ENCODE results near the gene MYT1.
"Not testable (repeated sequence)": the region's sequence is repeated elsewhere in the genome, so short reads cannot be mapped to it uniquely, and the experiment has no call there.

MYT1 gene

DNA sequence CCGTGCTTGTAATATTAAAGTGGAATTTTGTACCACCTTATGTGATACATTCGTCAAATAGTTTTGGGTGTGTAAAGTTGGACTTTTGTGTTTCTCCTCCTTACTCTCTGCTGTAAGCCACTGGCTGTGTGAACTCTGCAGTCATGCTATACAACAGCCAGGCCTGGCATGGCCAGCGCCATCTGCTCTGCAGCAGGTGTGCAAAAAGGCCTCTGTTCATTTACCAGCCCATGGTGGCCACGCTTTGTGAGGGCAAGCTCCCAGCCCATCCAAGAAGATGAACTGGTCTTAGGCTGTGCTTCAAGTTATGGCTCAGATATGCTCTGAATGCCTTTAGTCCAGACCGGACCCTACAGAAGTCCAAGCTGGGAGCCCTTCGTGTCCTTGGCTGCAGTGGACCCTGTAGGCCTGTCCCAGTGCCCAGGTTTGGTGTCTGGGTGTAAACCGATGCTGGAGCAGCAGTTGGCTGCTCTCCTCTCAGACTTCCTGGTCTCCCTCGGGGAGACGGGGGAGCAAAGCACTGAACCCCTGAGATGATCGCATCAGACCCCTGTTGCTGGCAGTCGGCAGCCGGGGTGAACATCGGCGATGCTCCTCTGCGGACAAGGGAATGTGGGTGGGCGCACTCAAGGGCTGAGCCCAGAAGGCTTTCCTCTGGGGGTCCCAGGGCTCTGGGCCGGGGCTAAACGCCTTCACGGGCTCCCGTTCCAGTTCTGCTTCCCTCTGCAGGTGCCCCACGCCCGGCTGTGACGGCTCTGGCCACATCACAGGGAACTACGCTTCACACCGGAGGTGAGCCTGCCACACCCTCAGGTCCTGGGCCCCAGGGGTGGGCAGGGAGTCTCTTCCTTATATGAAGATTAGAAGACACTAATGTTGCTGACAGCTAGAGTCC, 62.7 kb downstream of the MYT1 start:
- Histone ChIP-seq H3K27me3 (ENCODE audit: control insufficient read depth, insufficient read depth, low read length) (no peaks in the 10 kb centered on the region), H3K4me3 (ENCODE audit: low read depth, low read length) (no peak overlapping the region), H3K9me3 (ENCODE audit: control insufficient read depth, insufficient read depth, low read length) (no peaks in the 10 kb centered on the region), H3K9ac (ENCODE audit: low read depth, low read length) (no peak overlapping the region), H3K36me3 (ENCODE audit: control insufficient read depth, insufficient read depth, low read length) (no peaks in the 10 kb centered on the region), H3K4me1 (ENCODE audit: control insufficient read depth, insufficient read depth, low read length) (peaks cover 6% of the 10 kb centered on the region)

DNA sequence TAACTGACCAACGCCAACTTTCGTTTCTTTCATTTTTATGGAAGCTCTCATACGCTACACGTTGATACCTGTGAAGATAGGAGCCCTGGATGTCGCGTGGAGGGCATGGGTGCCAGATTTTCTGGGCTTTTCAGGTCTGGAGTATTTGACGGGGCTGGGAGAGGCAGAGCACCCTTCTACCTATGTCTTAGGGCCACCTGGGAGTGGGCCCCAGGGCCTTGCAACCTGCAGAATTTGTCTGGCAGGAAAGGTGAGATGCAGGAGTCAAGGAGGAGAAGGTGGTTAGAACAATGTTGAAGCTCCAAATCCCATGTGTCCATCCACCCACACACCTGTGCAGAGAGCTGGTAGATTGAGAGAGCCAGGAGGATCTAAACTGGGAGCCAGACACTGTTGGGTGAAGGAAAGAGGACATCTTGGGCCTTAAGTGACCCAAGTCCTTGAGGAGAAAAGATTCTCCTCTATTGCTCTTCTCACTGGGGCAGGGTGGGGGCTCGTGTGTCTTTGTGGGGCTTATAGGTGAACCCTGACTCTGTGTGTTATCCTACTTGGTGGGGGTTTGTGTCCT, 63.9 kb downstream of the MYT1 start:
- Histone ChIP-seq H3K4me1 (ENCODE audit: control insufficient read depth, insufficient read depth, low read length) (peaks cover 6% of the 10 kb centered on the region), H3K9ac (ENCODE audit: low read depth, low read length) (no peak overlapping the region), H3K9me3 (ENCODE audit: control insufficient read depth, insufficient read depth, low read length) (no peaks in the 10 kb centered on the region), H3K36me3 (ENCODE audit: control insufficient read depth, insufficient read depth, low read length) (peaks cover 3% of the 10 kb centered on the region), H3K27me3 (ENCODE audit: control insufficient read depth, insufficient read depth, low read length) (no peaks in the 10 kb centered on the region), H3K4me3 (ENCODE audit: low read depth, low read length) (no peak overlapping the region)

DNA sequence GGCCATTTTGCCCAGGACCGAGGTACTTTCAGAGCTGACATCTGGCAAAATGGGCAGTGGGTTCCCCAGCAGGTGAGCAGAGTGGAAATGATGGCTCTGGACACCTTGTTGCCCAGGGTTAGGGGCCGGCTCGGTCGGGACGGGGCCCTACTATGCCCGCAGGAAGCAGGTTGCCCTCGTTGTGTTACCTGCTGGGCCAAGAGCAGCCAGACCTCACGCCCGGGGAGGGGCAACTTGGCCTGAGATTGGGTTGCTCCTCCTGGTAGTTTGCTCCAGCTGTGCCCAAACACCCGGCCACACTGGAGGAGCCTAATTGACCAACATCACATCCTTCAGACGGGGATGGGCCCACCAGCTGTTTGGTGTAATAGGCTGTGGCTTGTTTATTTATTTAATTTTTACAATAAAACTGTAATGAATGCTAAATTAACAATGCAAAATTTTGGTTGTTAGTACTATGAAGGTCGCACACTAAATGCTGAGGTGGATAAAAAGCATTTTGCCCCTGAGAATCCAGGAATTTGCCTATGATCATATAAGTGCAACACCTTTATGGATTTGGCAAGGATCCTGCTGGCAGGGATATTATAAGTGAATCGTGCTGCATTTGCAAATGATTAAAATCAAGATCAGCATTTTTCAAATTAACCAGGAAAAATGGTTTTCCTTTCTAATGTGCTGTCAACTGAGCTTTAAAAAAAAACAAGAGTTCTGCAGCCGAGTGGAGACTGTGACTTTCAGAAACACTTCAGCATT, 64.7 kb downstream of the MYT1 start:
- Histone ChIP-seq H3K27me3 (ENCODE audit: control insufficient read depth, insufficient read depth, low read length) (no peaks in the 10 kb centered on the region), H3K4me1 (ENCODE audit: control insufficient read depth, insufficient read depth, low read length) (peaks cover 1% of the 10 kb centered on the region), H3K36me3 (ENCODE audit: control insufficient read depth, insufficient read depth, low read length) (peaks cover 3% of the 10 kb centered on the region), H3K4me3 (ENCODE audit: low read depth, low read length) (no peak overlapping the region), H3K9ac (ENCODE audit: low read depth, low read length) (no peak overlapping the region), H3K9me3 (ENCODE audit: control insufficient read depth, insufficient read depth, low read length) (no peaks in the 10 kb centered on the region)

DNA sequence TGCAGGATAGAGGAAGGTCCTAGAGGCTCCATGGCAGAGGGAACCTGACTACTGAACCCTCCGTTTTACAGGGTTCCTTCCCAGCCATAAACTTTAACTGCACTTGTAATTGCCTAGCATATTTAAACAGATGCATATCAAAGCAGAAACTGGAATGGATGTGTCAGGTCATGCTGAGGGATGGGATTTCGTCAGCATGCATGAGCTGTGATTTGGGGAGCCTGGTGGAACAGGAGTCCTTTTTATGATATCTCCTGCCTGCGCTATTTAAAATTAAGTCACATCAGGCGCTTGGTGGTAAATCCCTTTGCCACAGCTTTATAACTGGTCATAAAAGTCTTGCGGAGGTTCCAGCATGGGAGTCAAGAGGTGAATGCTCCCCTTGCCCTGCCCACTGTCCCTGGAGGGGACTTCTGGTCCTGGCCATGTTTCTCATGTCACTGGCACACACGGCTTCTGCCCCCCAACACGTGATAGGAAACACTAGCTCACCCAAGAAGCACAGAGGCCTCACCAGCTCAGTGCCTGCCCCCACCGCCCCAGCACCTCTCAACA, 65.3 kb downstream of the MYT1 start:
- Histone ChIP-seq H3K9ac (ENCODE audit: low read depth, low read length) (no peak overlapping the region), H3K4me1 (ENCODE audit: control insufficient read depth, insufficient read depth, low read length) (no peaks in the 10 kb centered on the region), H3K27me3 (ENCODE audit: control insufficient read depth, insufficient read depth, low read length) (no peaks in the 10 kb centered on the region), H3K9me3 (ENCODE audit: control insufficient read depth, insufficient read depth, low read length) (no peaks in the 10 kb centered on the region), H3K4me3 (ENCODE audit: low read depth, low read length) (no peak overlapping the region), H3K36me3 (ENCODE audit: control insufficient read depth, insufficient read depth, low read length) (peaks cover 3% of the 10 kb centered on the region)

DNA sequence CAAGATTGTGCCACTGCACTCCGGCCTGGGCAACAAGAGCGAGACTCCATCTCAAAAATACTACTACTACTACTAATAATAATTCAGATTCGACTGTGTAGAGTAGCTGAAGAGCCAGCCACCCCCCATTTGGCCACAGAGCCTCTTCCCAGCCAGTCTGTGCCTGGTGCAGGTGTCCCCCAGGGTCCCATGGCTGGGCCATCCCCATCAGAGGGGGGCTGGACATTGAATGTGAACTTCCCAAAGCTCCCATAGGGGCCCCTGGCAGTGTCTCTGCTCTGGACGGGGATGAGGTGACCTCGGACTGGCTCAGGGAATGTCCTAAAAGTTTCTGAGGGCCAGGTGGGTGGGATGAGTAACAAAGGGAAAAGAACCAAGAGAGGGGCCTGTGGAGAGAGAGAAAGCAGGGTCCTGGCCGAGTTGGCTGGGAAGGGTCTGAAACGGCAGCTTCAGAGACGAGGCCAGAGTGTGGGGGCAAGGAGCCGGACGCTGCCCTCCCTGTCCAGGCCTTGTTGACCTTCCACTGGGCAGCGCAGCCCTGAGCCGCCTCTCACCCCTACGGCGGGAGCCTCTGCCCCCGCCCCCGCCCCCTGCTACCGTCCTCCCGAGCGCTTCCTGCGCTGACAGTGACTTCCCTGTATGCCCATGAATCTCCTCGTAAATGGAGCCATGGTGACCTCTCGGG, 66.4 kb downstream of the MYT1 start:
- H3K4me1 ChIP-seq (ENCODE audit: control insufficient read depth, insufficient read depth, low read length) = no peaks in the 10 kb centered on the region
- H3K9ac ChIP-seq (ENCODE audit: low read depth, low read length) = no peak overlapping the region
- H3K27me3 ChIP-seq (ENCODE audit: control insufficient read depth, insufficient read depth, low read length) = no peaks in the 10 kb centered on the region
- H3K4me3 ChIP-seq (ENCODE audit: low read depth, low read length) = no peak overlapping the region
- peaks cover 3% of the 10 kb centered on the region for H3K36me3 ChIP-seq (ENCODE audit: control insufficient read depth, insufficient read depth, low read length)
- no peaks in the 10 kb centered on the region for H3K9me3 ChIP-seq (ENCODE audit: control insufficient read depth, insufficient read depth, low read length)

DNA sequence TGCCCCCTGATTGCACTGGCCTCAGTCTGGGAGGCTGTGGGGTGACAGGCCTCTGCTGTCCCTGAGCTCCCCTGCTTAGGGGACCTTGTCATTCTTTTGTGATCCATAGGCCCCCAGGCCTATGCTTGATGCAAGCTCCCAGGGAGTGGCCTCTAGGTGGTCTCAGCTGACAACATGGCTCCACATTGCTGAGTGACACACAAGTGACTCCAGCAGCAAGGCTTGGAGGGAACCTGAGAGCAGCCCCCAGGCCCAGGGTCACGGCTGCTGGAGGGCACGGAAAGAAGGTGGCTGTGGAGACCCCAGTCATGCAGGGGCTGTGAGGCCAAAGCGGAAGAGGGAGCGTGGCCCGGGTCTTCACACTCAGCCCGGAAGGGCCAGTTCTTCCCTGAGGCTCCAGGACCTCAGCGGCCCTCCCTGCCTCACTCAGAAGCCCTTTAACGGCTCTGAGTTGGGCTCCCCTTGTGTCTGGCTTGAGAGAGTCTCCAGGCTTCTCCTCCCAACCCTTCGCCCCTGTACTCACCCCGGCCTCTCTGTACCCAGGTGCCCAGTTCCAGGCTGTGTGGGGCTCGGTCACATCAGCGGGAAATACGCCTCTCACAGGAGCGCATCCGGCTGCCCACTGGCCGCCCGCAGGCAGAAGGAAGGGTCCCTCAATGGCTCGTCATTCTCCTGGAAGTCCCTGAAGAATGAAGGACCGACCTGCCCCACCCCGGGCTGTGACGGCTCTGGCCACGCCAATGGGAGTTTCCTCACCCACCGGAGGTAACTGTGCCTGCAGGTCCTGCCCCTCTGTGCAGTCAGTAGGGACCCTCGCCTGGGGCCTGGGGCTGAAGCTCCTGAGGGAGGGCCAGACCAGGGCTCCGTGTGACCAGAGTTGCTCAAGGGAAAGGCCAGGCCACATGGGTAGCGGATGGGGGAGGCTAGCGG, 67.6 kb downstream of the MYT1 start:
- Histone ChIP-seq H3K36me3 (ENCODE audit: control insufficient read depth, insufficient read depth, low read length) (peaks cover 3% of the 10 kb centered on the region), H3K4me1 (ENCODE audit: control insufficient read depth, insufficient read depth, low read length) (no peaks in the 10 kb centered on the region), H3K4me3 (ENCODE audit: low read depth, low read length) (no peak overlapping the region), H3K9ac (ENCODE audit: low read depth, low read length) (no peak overlapping the region), H3K9me3 (ENCODE audit: control insufficient read depth, insufficient read depth, low read length) (no peaks in the 10 kb centered on the region), H3K27me3 (ENCODE audit: control insufficient read depth, insufficient read depth, low read length) (no peaks in the 10 kb centered on the region)

DNA sequence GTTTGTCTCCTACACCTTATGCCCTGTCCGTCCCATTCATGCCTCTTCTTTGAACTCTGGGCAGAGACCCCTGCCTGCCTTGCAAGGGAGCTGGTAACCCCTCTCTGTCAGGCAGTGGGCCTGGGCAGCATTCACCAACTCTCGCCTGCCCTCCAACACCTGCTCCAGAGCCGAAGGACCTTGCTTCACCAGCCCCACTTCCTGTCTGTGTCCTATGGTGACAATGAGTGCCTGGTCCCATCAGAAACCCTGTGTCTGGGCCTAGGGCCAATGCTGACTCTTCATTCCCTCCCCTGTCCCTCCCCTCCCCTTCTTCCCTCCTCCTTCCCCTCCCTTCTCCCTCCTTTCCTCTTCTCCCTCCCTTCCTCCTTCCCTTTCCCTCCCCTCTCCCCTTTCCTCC, 68.5 kb downstream of the MYT1 start:
- Histone ChIP-seq H3K36me3 (ENCODE audit: control insufficient read depth, insufficient read depth, low read length) (peaks cover 3% of the 10 kb centered on the region), H3K9ac (ENCODE audit: low read depth, low read length) (no peak overlapping the region), H3K9me3 (ENCODE audit: control insufficient read depth, insufficient read depth, low read length) (no peaks in the 10 kb centered on the region), H3K4me3 (ENCODE audit: low read depth, low read length) (no peak overlapping the region), H3K27me3 (ENCODE audit: control insufficient read depth, insufficient read depth, low read length) (no peaks in the 10 kb centered on the region), H3K4me1 (ENCODE audit: control insufficient read depth, insufficient read depth, low read length) (no peaks in the 10 kb centered on the region)

DNA sequence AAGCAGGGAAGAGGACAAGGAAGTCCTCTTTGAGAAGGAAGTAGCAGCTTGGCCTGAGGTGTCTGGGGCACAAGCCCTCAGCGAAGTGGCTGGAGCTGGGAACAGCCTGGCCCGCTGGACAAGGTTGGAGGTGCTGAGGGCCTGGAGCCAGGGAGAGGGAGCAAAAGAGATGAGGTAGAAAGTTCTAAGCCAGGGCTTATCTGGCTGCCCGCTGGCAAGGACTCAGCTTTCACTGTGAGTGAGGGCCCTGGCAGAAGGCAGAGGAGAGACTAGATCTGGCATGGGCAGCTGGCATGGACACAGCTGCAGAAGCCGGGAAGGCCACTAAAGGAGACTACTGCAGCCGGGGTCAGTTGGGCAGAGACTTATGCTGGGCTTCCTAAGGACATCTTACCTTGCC, 69.5 kb downstream of the MYT1 start:
- H3K4me3 ChIP-seq (ENCODE audit: low read depth, low read length) = no peak overlapping the region
- H3K27me3 ChIP-seq (ENCODE audit: control insufficient read depth, insufficient read depth, low read length) = no peaks in the 10 kb centered on the region
- peaks cover 3% of the 10 kb centered on the region for H3K36me3 ChIP-seq (ENCODE audit: control insufficient read depth, insufficient read depth, low read length)
- H3K9me3 ChIP-seq (ENCODE audit: control insufficient read depth, insufficient read depth, low read length) = no peaks in the 10 kb centered on the region
- H3K9ac ChIP-seq (ENCODE audit: low read depth, low read length) = no peak overlapping the region
- no peaks in the 10 kb centered on the region for H3K4me1 ChIP-seq (ENCODE audit: control insufficient read depth, insufficient read depth, low read length)

DNA sequence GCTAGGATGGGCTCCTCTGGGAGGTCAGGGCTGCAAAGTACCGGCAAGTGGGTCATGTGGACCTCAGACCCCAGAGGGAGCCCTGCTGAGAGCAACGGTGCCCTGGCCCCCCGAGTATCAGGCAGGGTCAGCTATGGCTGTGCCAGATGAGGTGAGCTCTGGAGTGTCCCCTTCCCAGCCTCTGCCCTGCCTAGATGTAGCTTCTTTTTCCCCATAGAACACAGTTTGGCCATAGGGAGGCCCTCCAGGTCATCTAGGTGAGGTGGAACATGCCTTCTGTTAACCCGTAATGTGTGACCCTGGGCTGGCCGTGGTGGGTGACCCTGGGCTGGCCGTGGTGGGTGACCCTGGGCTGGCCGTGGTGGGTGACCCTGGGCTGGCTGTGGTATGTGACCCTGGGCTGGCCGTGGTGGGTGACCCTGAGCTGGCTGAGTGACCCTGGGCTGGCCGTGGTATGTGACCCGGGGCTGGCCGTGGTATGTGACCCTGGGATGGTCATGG, 70.1 kb downstream of the MYT1 start:
- Histone ChIP-seq H3K9ac (ENCODE audit: low read depth, low read length) (no peak overlapping the region), H3K4me1 (ENCODE audit: control insufficient read depth, insufficient read depth, low read length) (no peaks in the 10 kb centered on the region), H3K27me3 (ENCODE audit: control insufficient read depth, insufficient read depth, low read length) (no peaks in the 10 kb centered on the region), H3K9me3 (ENCODE audit: control insufficient read depth, insufficient read depth, low read length) (no peaks in the 10 kb centered on the region), H3K4me3 (ENCODE audit: low read depth, low read length) (no peak overlapping the region), H3K36me3 (ENCODE audit: control insufficient read depth, insufficient read depth, low read length) (peaks cover 3% of the 10 kb centered on the region)

DNA sequence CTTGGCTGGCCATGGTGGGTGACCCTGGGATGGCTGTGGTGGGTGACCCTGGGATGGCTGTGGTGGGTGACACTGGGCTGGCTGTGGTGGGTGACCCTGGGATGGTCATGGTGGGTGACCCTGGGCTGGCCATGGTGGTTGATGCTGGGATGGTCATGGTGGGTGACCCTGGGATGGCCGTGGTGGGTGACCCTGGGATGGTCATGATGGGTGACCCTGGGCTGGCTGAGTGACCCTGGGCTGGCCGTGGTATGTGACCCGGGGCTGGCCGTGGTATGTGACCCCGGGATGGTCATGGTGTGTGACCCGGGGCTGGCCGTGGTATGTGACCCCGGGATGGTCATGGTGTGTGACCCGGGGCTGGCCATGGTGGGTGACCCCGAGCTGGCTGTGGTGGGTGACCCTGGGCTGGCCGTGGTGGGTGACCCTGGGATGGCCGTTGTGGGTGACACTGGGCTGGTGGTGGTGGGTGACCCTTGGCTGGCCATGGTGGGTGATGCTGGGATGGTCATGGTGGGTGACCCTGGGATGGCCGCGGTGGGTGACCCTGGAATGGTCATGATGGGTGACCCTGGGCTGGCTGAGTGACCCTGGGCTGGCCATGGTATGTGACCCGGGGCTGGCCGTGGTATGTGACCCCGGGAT, 70.8 kb downstream of the MYT1 start:
- H3K4me3 ChIP-seq (ENCODE audit: low read depth, low read length) = not testable (repeated sequence)

More for the DNA sequence above, 70.8 kb downstream of the MYT1 start:
- H3K9me3 ChIP-seq (ENCODE audit: control insufficient read depth, insufficient read depth, low read length); H3K36me3 ChIP-seq (ENCODE audit: control insufficient read depth, insufficient read depth, low read length); H3K4me1 ChIP-seq (ENCODE audit: control insufficient read depth, insufficient read depth, low read length); H3K9ac ChIP-seq (ENCODE audit: low read depth, low read length); H3K27me3 ChIP-seq (ENCODE audit: control insufficient read depth, insufficient read depth, low read length): not testable (repeated sequence)
